HG03103 (cell line): ENCODE data around the gene LRRC59.

Experiments used
- ATAC-seq: cut with Tn5 transposase; IDR thresholded peaks from one replicate; pipeline ENCODE4 v1.9.1; 2021; ENCODE audit warnings: low read depth; ENCODE audit not compliant: unreplicated experiment

The LRRC59 gene

DNA sequence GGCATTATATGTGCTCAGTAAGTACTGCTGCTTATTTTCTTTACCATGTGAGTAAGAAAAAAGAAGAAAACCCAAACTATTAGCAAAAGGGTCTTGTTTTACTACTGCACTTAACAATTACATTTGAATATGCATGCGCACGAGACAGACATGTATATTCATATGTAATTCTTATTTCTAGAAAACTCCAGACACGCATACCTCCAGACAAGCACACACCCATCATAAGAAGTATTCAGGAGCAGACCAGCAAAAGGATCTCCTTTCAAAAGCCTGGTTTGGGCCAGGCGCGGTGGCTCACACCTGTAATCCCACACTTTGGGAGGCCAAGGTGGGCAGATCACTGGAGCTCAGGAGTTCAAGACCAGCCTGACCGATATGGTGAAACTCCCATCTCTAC lies 7.8 kb downstream of the LRRC59 start:
- no peak for ATAC-seq

DNA sequence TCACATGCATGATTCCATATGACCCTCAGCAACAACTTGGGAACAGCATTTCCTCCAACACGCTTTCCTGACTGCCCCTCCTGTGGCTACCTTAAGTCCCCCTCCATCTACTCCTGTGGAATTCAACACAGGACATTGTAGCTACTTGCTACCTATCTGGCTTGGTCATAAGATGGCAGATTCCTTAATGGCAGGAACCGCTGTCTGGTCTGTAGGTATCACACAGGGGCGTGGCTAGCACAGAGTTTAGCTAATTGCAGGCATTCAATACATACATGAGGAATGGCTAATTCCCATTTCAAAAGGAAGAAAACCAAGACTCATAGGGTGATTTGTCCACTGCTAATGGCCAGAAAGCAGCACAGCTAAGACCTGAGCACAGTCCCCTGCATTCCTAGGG lies 8.6 kb downstream of the LRRC59 start:
- ATAC-seq: no peak

DNA sequence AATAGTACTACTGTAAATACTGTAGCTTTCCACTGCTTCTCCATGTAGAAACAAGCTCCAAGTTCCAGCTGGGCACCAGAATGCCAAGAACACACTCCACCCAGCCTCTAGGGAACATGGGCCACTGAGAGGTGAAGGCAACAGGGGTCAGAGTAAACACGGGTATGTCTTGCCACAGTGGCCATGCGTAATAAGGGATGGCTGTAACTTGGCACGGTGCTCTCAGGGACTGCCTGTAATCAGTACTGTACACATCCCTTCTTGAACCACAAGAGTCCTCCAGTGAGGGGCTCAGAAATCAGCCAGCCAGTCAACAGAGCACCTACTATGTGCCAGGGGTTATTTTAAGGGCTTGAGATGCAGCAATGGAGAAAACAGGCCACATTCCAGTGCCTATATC lies 10.8 kb downstream of the LRRC59 start:
- ATAC-seq: no peak

DNA sequence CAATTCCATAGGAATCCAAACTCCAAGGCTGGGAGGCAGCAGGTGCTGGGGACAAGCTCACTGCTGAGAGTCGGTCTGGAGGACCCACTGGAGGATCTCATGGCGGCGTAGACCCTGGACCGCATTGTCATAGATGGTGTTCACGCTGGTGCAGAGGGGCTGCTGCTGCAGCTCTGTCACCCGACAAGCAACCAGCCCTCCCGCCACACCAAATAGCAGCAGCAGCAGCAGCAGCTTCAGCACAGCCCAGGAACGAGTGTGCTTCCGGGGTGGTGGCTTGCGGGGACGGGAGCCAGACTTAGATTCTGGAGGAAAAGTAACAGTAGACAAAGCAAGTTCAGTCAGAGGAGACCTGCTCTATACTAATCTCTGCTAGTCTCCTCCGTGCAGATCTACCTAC lies 14.4 kb downstream of the LRRC59 start:
- ATAC-seq: no peak

DNA sequence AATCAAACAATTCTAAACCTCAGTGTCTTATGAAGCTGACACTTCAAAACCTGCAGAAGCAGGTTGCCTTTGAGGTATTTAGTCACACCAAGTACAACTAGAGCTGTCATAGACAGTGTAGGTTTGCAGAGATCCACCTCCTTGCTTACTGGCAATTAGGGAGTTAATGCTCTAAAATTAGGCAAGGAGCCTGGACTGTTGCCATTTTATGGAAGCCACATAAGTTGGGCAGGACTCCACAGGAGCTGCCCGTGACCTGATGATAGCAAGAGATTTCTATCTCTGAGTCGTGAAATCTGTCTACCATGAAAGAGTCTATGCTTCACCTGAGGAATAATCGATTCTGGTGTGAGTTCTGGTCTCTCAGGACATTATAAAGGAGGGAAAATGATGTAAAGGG lies 15.4 kb downstream of the LRRC59 start:
- ATAC-seq: no peak

DNA sequence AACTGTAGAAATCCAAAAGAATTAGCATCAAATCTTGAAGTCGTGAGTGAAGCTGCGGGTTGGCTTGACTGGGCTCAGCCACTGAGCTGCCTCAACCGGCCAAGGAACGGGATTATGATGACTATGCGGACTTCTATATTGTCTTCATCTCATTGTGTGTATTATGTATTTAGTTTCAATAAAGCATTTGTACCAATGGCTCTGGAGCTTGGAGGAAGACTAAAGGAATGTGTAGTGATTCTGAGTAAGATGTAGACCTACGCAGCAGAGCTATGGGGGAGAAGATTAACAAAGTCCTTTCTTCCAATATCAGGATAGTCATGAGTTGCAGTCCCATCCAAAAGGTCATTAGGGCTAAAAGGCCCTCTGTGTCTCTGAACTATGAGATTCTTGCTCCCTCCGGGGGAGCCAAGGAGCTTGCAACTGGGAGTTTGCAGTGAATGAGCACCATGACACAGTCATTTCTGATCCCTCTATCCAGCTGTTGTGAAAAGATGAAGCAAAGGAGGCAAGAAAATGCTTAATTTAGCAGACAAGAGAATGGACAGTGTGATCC lies 16.0 kb downstream of the LRRC59 start:
- no peak for ATAC-seq

DNA sequence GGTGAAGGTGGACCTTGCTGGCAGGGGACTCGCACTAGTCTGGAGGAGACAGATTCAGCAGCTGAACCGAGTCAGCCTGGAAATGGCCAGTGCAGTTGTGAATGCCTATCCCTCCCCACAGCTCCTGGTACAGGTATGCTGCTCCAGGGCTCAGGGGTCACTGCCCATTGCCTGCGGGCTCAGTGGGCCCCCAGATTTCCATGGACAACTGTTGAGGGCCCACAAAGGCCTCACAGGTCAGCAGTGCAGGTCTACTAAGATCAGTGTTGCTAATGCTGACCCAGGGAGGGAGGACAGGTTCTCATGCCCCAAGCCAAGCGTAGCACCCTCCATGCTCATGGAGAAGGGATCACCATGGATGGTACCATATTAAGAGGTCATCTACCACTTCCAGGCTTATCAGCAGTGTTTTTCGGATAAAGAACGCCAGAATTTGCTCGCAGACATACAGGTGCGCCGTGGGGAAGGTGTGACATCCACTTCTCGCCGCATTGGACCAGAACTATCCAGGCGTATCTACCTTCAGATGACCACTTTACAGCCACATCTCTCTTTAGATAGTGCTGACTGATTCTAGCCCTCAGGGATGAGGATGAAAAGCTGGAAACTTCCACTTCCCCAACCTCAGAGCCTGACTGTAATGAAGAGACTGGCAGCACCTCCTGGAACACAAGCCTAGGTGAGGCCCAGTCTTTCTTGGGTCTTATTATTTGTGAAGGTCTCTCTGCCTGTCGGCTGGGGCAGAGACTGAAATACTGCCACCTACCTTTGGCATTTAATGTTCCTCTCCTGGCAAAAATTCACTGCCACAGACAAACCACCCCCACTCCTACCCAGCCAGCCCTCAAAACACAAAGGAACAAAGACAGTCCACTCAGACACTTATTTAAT lies 16.7 kb downstream of the LRRC59 start:
- ATAC-seq: no peak

DNA sequence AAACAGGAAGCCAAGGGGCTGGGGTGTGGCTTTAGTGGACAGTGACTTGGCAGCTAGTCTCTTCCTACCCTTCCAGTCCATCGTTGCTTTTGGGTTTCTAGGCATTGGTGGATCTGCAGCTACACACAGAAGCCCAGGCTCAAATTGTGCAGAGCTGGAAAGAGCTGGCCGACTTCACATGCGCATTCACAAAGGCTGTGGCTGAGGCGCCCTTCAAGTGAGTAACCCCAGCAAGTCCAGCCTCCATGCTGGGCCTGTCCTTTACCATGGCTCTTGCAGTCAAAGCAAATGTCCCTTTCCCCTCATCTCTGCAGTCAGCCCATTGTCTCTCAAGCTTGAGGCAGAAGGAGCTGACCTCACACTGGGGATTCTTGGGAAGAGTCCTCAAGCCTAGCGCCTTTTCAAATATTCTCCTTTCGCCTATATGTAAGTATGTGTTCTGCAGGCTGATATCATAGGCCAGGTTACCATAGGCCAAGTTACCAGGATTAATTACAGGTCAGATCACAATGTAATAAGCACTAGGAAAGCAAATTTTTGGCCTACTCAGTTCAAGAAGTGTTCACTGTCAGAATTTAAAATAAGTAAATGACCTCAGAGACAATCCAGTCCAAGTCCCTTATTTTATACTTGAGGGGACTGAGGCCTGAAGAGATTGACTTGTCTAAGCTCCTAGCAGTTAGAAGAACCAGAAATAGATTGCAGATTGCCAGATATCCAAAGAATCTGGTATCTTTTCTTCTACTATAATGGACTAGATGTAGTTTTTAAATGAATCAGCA lies 17.8 kb downstream of the LRRC59 start:
- ATAC-seq: no peak

DNA sequence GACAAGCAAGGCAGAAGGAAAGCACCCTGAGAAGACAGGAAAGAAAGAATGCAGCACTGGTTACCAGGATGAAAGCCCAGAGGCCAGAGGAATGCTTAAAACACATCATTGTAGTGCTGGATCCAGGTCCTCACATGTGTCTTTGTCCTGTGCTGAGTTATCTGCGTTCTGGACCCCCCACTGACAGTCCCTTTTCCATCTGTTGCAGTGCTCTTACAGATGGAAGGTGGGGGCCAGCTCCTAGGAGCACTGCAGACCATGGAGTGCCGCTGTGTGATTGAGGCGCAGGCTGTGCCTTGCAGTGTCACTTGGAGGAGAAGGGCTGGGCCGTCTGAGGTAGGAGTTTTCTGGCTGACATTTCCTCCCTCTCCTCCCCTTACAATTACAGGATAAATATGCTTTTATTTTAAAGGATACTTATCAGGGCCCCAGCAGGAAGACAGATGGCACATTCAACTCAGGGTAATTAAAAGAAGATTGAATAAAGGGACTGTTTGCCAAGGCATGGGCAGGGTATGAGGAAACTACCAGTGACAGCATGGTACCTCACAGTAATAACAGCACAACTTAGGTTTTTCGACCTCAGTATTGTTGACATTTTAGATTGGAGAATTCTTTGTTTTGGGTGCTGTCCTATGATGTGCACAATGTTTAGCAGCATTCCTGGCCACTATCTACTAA lies 21.3 kb downstream of the LRRC59 start:
- no peak for ATAC-seq

DNA sequence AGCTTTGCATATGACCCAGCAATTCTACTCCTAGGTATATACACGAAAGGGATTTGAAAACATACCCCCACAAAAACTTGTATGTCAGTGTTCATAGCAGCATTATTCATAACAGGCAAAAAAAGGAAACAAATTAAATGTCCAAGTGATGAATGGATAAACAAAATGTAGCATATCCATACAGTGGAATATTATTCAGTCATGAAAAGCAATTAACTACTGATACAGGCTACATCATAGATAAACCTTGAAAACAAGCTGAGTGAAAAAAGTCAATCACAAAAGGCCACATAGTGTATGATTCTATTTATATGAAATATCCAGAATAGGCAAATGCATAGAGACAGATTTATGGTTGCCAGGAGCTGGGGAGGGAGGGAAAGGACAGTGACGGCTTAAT lies 23.6 kb downstream of the LRRC59 start:
- ATAC-seq: no peak

DNA sequence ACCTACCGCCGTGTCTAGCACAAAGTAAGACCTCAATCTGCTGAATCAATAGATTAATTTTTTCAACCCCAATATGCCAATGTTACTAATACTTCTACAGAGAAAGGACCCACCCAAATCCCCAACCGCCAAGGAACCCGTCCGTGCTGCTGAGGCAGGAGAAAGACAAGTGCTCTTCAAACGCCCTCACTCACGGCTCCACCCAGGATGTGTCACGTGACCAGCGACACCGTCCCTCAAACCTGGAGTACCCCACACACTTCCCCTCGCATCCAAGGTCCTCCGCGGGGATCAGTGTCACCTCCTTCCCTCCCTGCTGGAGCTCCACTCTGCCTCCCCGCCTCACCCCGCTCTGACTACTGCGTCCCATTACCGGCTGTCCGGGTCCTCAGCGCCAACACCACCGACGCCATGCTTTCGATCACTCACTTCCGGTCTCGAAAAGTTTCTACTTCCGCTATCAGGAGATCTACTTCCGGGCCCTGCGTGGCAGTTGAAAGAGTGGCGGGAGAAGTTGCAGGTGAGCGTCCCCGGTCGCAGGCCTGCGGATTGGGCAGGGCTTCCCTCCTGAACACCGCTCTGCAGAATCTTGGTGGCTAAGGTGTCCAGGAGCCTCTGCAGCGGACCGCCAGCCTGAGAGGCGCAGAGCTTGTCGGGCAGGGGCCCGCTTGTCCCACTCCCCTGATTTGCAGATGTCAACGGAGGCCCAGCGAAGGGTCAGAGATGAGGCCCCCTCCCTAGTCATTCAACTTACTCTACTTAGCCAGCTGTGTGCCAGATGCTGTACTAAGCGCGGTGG lies 24.4 kb downstream of the LRRC59 start, which contains the start of the genes EME1 and MRPL27:
Gene EME1, plus strand, starts transcription at position 472 of the 799 bp plus-strand sequence. CDS start 1,980 bp downstream, outside the sequence.
Gene MRPL27, minus strand, starts transcription at position 427 of the 799 bp plus-strand sequence. Its CDS starts 14 bp downstream, at position 413.
- ATAC-seq: peak; percentile 86

DNA sequence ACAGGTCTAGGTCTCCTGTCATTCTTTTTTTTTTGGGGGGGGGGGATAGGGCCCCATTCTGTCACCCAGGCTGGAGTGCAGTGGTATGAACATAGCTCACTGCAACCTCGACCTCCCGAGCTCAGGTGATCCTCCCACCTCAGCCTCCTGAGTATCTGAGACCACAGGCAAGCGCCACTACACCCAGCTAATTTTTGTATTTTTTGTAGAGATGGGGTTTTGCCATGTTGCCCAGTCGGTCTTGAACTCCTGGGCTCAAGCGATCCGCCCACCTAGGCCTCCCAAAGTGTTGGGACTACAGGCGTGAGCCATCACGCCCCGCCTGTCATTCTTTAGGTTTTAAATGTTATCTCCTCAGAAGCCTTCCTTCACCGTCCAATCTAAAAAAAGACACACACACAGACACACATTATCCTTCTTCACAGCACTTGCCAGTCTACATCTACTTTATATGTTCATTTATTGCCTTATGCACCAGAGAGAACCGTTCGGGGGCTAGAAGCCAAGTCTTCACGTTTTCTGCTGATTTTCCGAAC lies 25.0 kb downstream of the LRRC59 start:
- ATAC-seq: no peak

DNA sequence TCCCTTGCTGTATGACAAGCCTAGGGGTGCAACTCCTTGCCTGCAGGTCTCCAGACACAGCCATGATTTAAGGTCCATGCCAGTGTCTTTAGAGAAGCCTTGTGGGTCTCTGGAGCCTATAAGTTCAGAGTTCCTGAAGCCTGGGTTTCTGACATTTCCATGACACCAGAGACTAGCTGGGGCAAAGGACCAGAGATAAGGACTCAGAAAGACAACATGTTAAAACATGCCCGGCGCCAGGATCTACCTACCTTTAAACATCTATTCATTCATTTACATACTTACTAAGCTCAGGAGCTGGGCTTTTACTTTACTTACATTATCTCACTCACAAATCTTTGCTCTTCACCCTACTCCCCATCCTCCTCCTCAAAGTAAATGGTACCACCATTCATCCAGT lies 25.8 kb downstream of the LRRC59 start:
- no peak for ATAC-seq

DNA sequence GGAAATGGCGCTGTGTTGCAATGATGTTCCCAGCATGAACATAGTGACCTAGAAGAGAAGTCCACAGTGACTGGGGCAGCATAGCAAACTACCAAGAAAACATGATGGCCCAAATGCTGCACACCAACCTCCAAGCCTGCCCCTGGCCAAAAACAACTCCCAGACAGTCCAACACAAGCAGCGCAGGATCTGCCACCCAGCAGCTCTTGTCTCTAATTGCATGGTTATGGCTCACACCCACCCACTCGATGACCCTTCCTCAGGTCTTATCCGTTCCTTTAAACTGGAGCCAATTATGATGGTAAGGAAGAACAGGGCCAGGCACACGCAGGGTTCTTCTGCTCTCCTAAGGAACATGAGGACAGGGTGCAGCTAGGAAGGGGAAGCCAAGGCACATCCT lies 27.3 kb downstream of the LRRC59 start:
- ATAC-seq: no peak

DNA sequence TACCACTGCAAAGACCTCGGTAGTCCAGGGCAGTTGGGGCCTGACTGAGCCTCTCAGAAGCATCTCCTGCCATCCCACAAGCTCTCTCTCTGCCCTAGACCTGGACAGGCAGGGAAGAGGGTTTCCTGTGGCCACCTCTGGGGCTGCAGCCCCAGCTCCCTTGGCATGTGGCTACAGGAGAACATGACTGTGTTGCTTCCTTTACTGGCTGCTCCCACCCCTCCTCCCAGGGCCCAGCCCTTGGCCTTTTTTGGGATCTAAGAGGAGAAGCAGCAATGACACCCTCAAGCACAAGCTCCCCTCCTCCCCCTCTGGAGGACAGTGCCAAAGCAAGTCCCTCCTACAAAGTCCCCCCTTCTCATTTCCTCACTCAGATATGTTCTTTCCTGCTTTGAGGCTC lies 29.9 kb downstream of the LRRC59 start:
- ATAC-seq: no peak

DNA sequence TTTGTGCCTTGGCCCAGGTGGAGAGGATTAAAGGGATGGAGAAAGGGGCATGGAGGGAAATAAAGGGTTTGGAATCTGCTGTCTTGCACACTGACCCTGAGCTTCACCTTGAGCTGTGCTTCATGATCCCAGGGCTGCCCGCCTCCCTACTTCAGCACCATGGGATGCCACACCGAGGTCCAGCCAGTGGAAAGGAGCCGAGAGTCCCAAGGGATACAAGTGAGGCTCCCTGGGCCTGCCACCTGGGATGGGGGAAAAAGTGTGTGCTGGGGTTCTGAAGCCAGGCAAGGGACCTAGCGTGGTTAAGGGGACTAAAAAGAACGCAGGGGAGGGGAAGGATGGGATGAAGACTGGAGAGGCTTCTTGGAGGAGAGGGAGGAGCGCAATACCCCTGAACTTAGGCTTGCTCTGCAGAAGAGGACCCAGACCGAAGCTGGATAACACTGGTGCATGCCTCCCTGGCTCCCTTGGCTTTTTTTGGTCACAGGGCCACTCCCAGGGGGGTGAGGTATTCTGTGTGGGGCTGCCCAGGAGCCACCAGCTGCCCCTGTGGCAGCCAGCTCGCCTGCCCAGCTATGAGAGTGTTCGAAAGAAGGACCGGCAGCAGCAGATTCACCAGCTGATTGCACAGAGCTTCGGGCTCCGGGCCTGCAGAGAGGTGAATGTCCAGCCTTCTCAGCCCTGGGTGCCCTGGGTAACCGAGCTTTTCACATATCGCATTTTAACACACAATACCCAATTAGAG lies 31.5 kb downstream of the LRRC59 start:
- no peak for ATAC-seq

DNA sequence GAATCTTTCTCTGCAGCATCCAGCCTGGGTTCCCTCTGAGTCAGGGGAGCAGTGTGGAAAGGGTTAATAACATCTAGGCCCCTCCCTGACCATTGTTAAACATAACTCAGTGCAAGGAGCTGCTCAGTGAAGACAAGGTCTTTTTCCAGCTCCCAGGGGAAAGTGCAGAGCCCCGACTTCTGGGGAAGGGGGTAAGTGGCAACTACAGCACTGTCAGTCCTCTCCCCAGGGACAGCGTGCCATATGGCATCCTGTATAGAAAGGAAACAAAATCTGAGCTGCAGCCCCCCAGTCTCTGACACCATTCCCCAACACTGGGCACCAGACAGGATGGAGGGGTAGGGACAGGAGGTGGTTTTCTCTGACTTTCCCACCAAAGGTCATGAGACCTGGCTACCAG lies 32.2 kb downstream of the LRRC59 start:
- no peak for ATAC-seq

DNA sequence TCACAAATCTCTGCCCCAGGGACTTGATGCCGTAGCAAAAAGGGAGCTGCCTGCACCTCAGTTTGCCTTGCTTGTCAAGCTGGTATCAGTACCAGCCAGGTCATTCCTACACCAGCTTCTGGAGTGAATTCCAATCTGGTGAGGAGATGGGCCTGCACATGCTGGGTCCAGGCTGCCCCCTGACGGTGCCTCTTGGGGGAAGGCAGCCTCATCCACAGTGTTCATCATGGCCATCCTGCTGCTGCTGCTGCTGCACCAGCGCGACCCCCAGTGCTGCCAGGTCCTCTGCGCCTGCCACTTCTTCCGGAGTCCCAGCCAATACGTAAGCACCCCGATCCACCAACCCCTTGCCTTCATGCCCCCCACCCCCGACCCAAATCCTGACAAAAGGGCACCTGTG lies 32.6 kb downstream of the LRRC59 start:
- ATAC-seq: no peak

DNA sequence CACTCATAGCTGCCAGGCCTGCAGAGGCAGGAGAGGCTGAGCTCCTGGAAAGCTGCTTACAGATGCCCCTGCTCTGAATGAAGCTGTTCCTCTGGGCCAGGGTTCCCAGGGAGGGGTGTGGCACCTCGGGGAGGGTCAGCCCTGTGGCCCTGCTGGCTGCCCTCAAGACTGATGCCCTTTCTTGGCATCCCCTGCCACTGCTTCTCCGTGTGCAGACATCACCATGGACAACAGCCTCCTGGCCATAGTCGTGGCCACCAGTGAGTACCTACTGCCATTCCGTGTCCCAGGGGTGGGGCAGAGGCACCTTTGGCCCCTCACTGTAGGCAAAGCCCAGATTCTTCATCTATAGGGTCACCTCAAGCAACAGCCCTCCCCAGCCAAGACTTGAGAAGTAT lies 33.3 kb downstream of the LRRC59 start:
- ATAC-seq: no peak
